K562 (cell line): Measurements from ENCODE around the gene SAMD4A. TPM values are rescaled to one million over a fixed set of nuclear protein-coding genes. Genes with fewer than 3 reads are reported as not detected.

Experiments used
- ATAC-seq: fragments of 200-7000 bp; cut with Tn5 transposase; 3 replicates; pipeline ENCODE4 v1.9.1; 2020; ENCODE audit warnings: moderate library complexity
- BruUV-seq: library from RNA; stranded (reverse); fragments of 400-500 nt; replicated peaks from 2 replicates; lab custom pipeline; 2021; lab: Mats Ljungman, UMichigan
- CTCF ChIA-PET: fragments of 300-600 bp; formaldehyde crosslinking; extraction: SDS; loops from one replicate; lab custom pipeline; 2021; ENCODE audit warnings: low intra/inter-chr PET ratio; lab: Yijun Ruan, JAX
- POLR2A ChIA-PET: fragments of 300-600, 350-650 bp; sonication (Branson Sonifier 250); formaldehyde crosslinking; extraction: SDS; loops from one replicate; lab custom pipeline; 2021; ENCODE audit warnings: antibody characterized with exemption, inconsistent platforms; lab: Yijun Ruan, JAX
- DNase-seq, 4 experiments: peaks; one replicate each; pipeline versions ENCODE4 v3.0.0 to v3.0.0-alpha.2; 2011 to 2018; ENCODE audit warnings: low spot score in 3 of 4, mixed read lengths in 3 of 4; ENCODE audit errors: extremely low read depth in 1 of 4
- FAIRE-seq: peaks from 2 replicates; lab custom pipeline; 2011; peaks lifted over from hg19 to GRCh38; lab: Jason Lieb, UNC
- H2AFZ ChIP-seq: 2 replicates; pipeline ENCODE4 v1.6.0; 2011; ENCODE audit warnings: low read depth, low read length, control low read depth, inconsistent platforms
- H3K27ac ChIP-seq: fragments of 200-600 bp; 3 replicates; pipeline ENCODE4 v1.8.0; 2011; ENCODE audit warnings: low read depth, mild to moderate bottlenecking, control low read depth, inconsistent platforms, low read length, moderate library complexity, mixed read lengths; ENCODE audit errors: extremely low read depth
- H3K27me3 ChIP-seq, 2 experiments: fragments of 300-600 bp in 1 of 2; 2 replicates in 1 of 2; 3 replicates in 1 of 2; pipeline versions ENCODE4 v1.6.0 to v1.8.0; 2011; ENCODE audit warnings: inconsistent platforms in 2 of 2, low read length in 2 of 2, mild to moderate bottlenecking in 1 of 2, mixed read lengths in 1 of 2, moderate library complexity in 1 of 2; ENCODE audit not compliant: control insufficient read depth in 2 of 2, insufficient read depth in 2 of 2
- H3K36me3 ChIP-seq: fragments of 300-600 bp; 3 replicates; pipeline ENCODE4 v1.8.0; 2011; ENCODE audit warnings: mild to moderate bottlenecking, low read length, inconsistent platforms; ENCODE audit not compliant: control insufficient read depth, insufficient read depth
- H3K4me1 ChIP-seq, 2 experiments: fragments of 200-600 bp in 1 of 2; replicated peaks in 1 of 2; 2 replicates in 1 of 2; 3 replicates in 1 of 2; pipeline versions ENCODE4 v1.5.1 to v1.8.0; 2011; ENCODE audit warnings: inconsistent platforms in 2 of 2, low read length in 2 of 2, mild to moderate bottlenecking in 1 of 2, mixed read lengths in 1 of 2, moderate library complexity in 1 of 2; ENCODE audit not compliant: control insufficient read depth in 2 of 2, insufficient read depth in 2 of 2
- H3K4me2 ChIP-seq: 2 replicates; pipeline ENCODE4 v1.6.1; 2011; ENCODE audit warnings: low read length, control low read depth, inconsistent platforms, mixed read lengths; ENCODE audit not compliant: insufficient read depth
- H3K4me3 ChIP-seq: fragments of 200-600 bp; sonication (generic), shearing (Covaris generic); 2 replicates; pipeline ENCODE4 v1.5.1; 2016; ENCODE audit warnings: control low read depth, inconsistent platforms
- H3K79me2 ChIP-seq: fragments of 200-600 bp; 3 replicates; pipeline ENCODE4 v1.8.0; 2011; ENCODE audit warnings: low read length, inconsistent platforms; ENCODE audit not compliant: control insufficient read depth, insufficient read depth
- H3K9ac ChIP-seq, 2 experiments: 2 replicates each; pipeline versions ENCODE4 v1.6.0 to v1.6.1; 2011; ENCODE audit warnings: low read depth in 2 of 2, low read length in 2 of 2, control low read depth in 1 of 2, inconsistent platforms in 1 of 2, mild to moderate bottlenecking in 1 of 2, mixed read lengths in 1 of 2; ENCODE audit not compliant: insufficient read depth in 1 of 2
- H3K9me1 ChIP-seq: one replicate; pipeline ENCODE4 v1.6.0; 2011; ENCODE audit warnings: inconsistent platforms, mild to moderate bottlenecking, low read length, moderate library complexity; ENCODE audit not compliant: control insufficient read depth, insufficient read depth
- H3K9me3 ChIP-seq: replicated peaks from 2 replicates; pipeline ENCODE4 v1.5.1; 2011; ENCODE audit warnings: low read depth, low read length, inconsistent platforms; ENCODE audit not compliant: control insufficient read depth, insufficient read depth
- H4K20me1 ChIP-seq: replicated peaks from 2 replicates; pipeline ENCODE4 v1.6.1; 2011; ENCODE audit warnings: low read length, inconsistent platforms, mixed read lengths; ENCODE audit not compliant: control insufficient read depth, insufficient read depth
- ERF ChIP-seq: fragments of 450-650 bp; formaldehyde crosslinking; IDR thresholded peaks from 2 replicates; pipeline ENCODE4 v1.4.0; 2020; ENCODE audit warnings: mild to moderate bottlenecking, mixed read lengths
- HNRNPL ChIP-seq: fragments of 200-400 bp; formaldehyde crosslinking; IDR thresholded peaks from 2 replicates; pipeline ENCODE4 v1.6.1; 2017; ENCODE audit warnings: low read depth, mild to moderate bottlenecking, low read length
- HOMEZ ChIP-seq: fragments of 250-450 bp; sonication (Bioruptor Pico); IDR thresholded peaks from 2 replicates; pipeline ENCODE4 v1.4.0; 2020; ENCODE audit warnings: mild to moderate bottlenecking, moderate library complexity
- MAX ChIP-seq: sonication (generic); formaldehyde crosslinking; IDR thresholded peaks from 2 replicates; pipeline ENCODE4 v1.9.0; 2022; ENCODE audit warnings: mild to moderate bottlenecking, missing genetic modification reagents
- MAZ ChIP-seq, 2 experiments: fragments of 450-650 bp in 1 of 2; sonication (generic) in 1 of 2; formaldehyde crosslinking; IDR thresholded peaks in 1 of 2; conservative IDR thresholded peaks in 1 of 2; 2 replicates each; pipeline versions ENCODE4 v1.4.0 to v1.5.0; 2020; ENCODE audit warnings: mild to moderate bottlenecking in 1 of 2, missing genetic modification reagents in 1 of 2
- MCM7 ChIP-seq, 2 experiments: fragments of 450-650 bp; IDR thresholded peaks; 2 replicates each; pipeline ENCODE4 v1.6.1; 2016 to 2018
- MXD1 ChIP-seq: fragments of 250-450 bp; sonication (Bioruptor Pico); IDR thresholded peaks from 2 replicates; pipeline ENCODE4 v1.8.0; 2021; ENCODE audit warnings: borderline replicate concordance, mild to moderate bottlenecking, moderate library complexity; ENCODE audit not compliant: poor library complexity, severe bottlenecking
- NFYB ChIP-seq: IDR thresholded peaks from 2 replicates; pipeline ENCODE4 v1.6.1; 2011; ENCODE audit warnings: mild to moderate bottlenecking, moderate library complexity; ENCODE audit not compliant: insufficient read length; ENCODE audit errors: extremely low read depth
- RBM17 ChIP-seq: fragments of 200-400 bp; formaldehyde crosslinking; IDR thresholded peaks from 2 replicates; pipeline ENCODE4 v1.6.1; 2017; ENCODE audit warnings: low read depth, mild to moderate bottlenecking, low read length, borderline replicate concordance
- SIX5 ChIP-seq, 2 experiments: IDR thresholded peaks; 2 replicates each; pipeline ENCODE4 v1.6.1; 2011; ENCODE audit warnings: low read length in 2 of 2, borderline replicate concordance in 1 of 2, low read depth in 1 of 2, mild to moderate bottlenecking in 1 of 2, moderate library complexity in 1 of 2; ENCODE audit not compliant: insufficient read depth in 1 of 2
- TEAD4 ChIP-seq, 2 experiments: sonication (generic) in 1 of 2; formaldehyde crosslinking in 1 of 2; IDR thresholded peaks; 2 replicates each; pipeline versions ENCODE4 v1.6.1 to v1.8.0; 2012 to 2022; ENCODE audit warnings: borderline replicate concordance in 1 of 2, inconsistent platforms in 1 of 2, low read length in 1 of 2, mild to moderate bottlenecking in 1 of 2, missing genetic modification reagents in 1 of 2
- ZNF140 ChIP-seq: fragments of 250-450 bp; sonication (Bioruptor Pico); IDR thresholded peaks from 2 replicates; pipeline ENCODE4 v1.8.0; 2021; ENCODE audit warnings: moderate library complexity, mild to moderate bottlenecking, inconsistent platforms
- ZNF592 ChIP-seq: fragments of 450-650 bp; IDR thresholded peaks from 2 replicates; pipeline ENCODE4 v1.6.1; 2017; ENCODE audit warnings: antibody characterized with exemption, mild to moderate bottlenecking
- WGBS: fragments of 100-300 bp; shearing (Covaris generic); methylation state at CpG from one replicate; pipeline ENCODE4 v1.1.6; 2016; ENCODE audit warnings: low coverage, mixed read lengths; ENCODE audit not compliant: insufficient coverage; ENCODE audit errors: missing lambda C conversion rate; 5-methylcytosine and 5-hydroxymethylcytosine counted together
- in situ Hi-C: fragments of 300-500 bp; cut with MboI; formaldehyde crosslinking; loops from 4 replicates; pipeline ENCODE4 v1.15.0; 2018; ENCODE audit warnings: inconsistent platforms, mixed read lengths
- intact Hi-C: fragments of 100-400 bp; cut with micrococcal nuclease; formaldehyde crosslinking; loops from 2 replicates; pipeline ENCODE4 v1.14.2; 2022
- polyA plus RNA-seq, 8 experiments: library from polyadenylated mRNA; depleted of rRNA in 4 of 8; stranded (reverse) in 5 of 8; unstranded in 3 of 8; fragments of >200 nt; fragmentation: Nextera tagmentation in 2 of 8; fragmentation: Illumina TruSeq in 1 of 8; extraction: Ambion mirVana in 2 of 8; extraction: Trizol in 1 of 8; gene quantifications; 2 replicates each; pipeline versions ENCODE4 v1.2.1 to v1.2.3, GENCODE V29; 2011 to 2014; ENCODE audit warnings: inconsistent platforms in 1 of 8, missing spikeins in 1 of 8
- total RNA-seq, 7 experiments: library from RNA; depleted of rRNA in 6 of 7; stranded (reverse); fragments of >200 nt in 6 of 7; fragmentation: Illumina TruSeq in 2 of 7; extraction: Trizol in 2 of 7; gene quantifications; 2 replicates each; pipeline versions ENCODE4 v1.2.1 to v1.2.3, GENCODE V29; 2011 to 2021; ENCODE audit warnings: low replicate concordance in 1 of 7

The SAMD4A gene
- total and polyA plus RNA-seq, 9 of the 15 experiments (the other 6 are each of a cell fraction or from before 2014, with no cell fraction given): 0.66 to 6.8 (median 3.3) TPM

- Histone ChIP-seq H3K4me1 (peaks cover 19 to 27% of the 10 kb centered on the region in 2 experiments; a peak in 4 of 5 replicates), H3K4me2 (0 out of 2 replicates have a peak overlapping the region, but pooled peaks have one; percentile 15), H3K27me3 (no peaks in the 10 kb centered on the region), H3K9ac (no peak overlapping the region; a peak in 1 of 4 replicates), H2AFZ (no peak overlapping the region), H3K9me1 (no peaks in the 10 kb centered on the region), H3K79me2 (no peaks in the 10 kb centered on the region), H4K20me1 (peaks cover 5% of the 10 kb centered on the region; the same call in 1 of the 2 replicates), H3K4me3 (no peak overlapping the region), H3K36me3 (peaks cover 38% of the 10 kb centered on the region; the same call in 2 of the 3 replicates), H3K9me3 (no peaks in the 10 kb centered on the region), H3K27ac (no peak overlapping the region; the same call in 2 of the 3 replicates)
- FAIRE-seq (peak; percentile 54), ATAC-seq (0 out of 3 replicates have a peak, but pooled peaks have one; percentile 12), DNase-seq (peak; percentile 48 to 59 (median 51))
- WGBS: 29% methylated on average over 4 of the region's 6 CpGs
- intact Hi-C loops (loop anchor here (2.0 to 10.0 kb wide), 5 partner anchors 17 to 407 kb away; no protein-coding TSS in a partner anchor), in situ Hi-C loops (loop anchor here (5.0 kb wide), 1 partner anchor 204 kb away; the partner anchor contains the start of gene SAMD4A)
- POLR2A ChIA-PET: interaction anchor here (0.7 kb wide), 1 partner anchor 10 kb away, joined by 3 read pairs; no protein-coding TSS in a partner anchor
- BruUV-seq: no TSS peak
- CTCF ChIA-PET: no interaction called here
- no peak for TF ChIP-seq HNRNPL
- TF ChIP-seq MXD1: no peak
- TF ChIP-seq ZNF592: peak; percentile 18; the same call in 1 of the 2 replicates
- TF ChIP-seq MCM7 (IDR thresholded peaks at IDR 0.05): no peak
- TF ChIP-seq MAZ (CRISPR knock-in tag; conservative IDR thresholded peaks at IDR 0.05 in 1 of 2, IDR thresholded peaks at IDR 0.05 in 1 of 2): no peak
- no peak for TF ChIP-seq TEAD4 (IDR thresholded peaks at IDR 0.05; ENCODE audit: low read length)
- TF ChIP-seq TEAD4 (CRISPR knock-in tag; IDR thresholded peaks at IDR 0.05; ENCODE audit: borderline replicate concordance): no peak
- no peak for TF ChIP-seq MAX (CRISPR knock-in tag)
- no peak for TF ChIP-seq SIX5 (IDR thresholded peaks at IDR 0.05; ENCODE audit: borderline replicate concordance in 1 of 2, insufficient read depth in 1 of 2, low read depth in 1 of 2, low read length in 2 of 2)
- TF ChIP-seq ZNF140 (CRISPR knock-in tag): no peak
- TF ChIP-seq RBM17: no peak
- TF ChIP-seq HOMEZ (CRISPR knock-in tag): no peak
- TF ChIP-seq NFYB: peak; percentile 31
- TF ChIP-seq ERF: no peak
Observed at GRCh38 chr14:54771411-54772027, 204.6 kb downstream of the SAMD4A start.
